Nephron progenitor cell (in vitro differentiated cells): Measurements from ENCODE around the gene MYZAP.

Experiments used
- DNase-seq: peaks from one replicate; pipeline ENCODE4 v3.0.0; 2021
- H3K27ac Mint-ChIP-seq: 2 replicates; pipeline ENCODE4 v1.8.0; 2021; ENCODE audit warnings: mild to moderate bottlenecking, moderate library complexity, mixed read lengths
- H3K27me3 Mint-ChIP-seq: 2 replicates; pipeline ENCODE4 v1.8.0; 2021; ENCODE audit warnings: mild to moderate bottlenecking, low read depth, mixed read lengths; ENCODE audit not compliant: poor library complexity
- H3K36me3 Mint-ChIP-seq: 2 replicates; pipeline ENCODE4 v1.8.0; 2021; ENCODE audit warnings: low read depth, mixed read lengths
- H3K4me1 Mint-ChIP-seq: 2 replicates; pipeline ENCODE4 v1.8.0; 2021; ENCODE audit warnings: mixed read lengths
- H3K4me3 Mint-ChIP-seq: 2 replicates; pipeline ENCODE4 v1.8.0; 2021; ENCODE audit warnings: mild to moderate bottlenecking, moderate library complexity, mixed read lengths
- H3K9me3 Mint-ChIP-seq: 2 replicates; pipeline ENCODE4 v1.8.0; 2021; ENCODE audit warnings: mild to moderate bottlenecking, moderate library complexity, mixed read lengths
- TF ChIP-seq, protein P1 (sequence below): fragments of 200-600 bp; sonication (generic); IDR thresholded peaks from 2 replicates; pipeline ENCODE4 v1.5.0; 2021; ENCODE audit warnings: antibody characterized with exemption

MYZAP gene

DNA sequence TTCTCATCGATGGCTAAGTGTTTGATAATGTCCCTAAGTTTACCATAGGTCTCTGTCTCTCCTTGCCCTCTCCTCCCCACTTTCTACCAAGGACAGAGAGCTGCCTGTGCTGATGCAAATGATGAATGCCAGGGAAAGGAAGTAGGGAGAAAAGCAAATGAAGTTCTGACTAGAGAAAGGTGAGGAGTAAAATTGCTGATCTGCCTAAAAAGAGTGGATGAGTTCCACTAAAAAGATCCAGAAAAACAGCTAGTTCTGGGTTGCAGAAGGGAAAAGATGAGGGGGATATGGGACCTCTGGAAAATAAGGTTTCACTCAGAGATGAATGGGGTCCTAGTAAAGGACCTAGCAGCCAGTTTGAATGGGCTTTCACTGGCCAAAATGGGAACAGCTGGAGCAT lies 13.8 kb downstream of the MYZAP start:
- Mint-ChIP-seq H3K27me3 (peaks cover 7% of the 10 kb centered on the region), H3K36me3 (no peaks in the 10 kb centered on the region)
- TF ChIP-seq, protein P1, sequence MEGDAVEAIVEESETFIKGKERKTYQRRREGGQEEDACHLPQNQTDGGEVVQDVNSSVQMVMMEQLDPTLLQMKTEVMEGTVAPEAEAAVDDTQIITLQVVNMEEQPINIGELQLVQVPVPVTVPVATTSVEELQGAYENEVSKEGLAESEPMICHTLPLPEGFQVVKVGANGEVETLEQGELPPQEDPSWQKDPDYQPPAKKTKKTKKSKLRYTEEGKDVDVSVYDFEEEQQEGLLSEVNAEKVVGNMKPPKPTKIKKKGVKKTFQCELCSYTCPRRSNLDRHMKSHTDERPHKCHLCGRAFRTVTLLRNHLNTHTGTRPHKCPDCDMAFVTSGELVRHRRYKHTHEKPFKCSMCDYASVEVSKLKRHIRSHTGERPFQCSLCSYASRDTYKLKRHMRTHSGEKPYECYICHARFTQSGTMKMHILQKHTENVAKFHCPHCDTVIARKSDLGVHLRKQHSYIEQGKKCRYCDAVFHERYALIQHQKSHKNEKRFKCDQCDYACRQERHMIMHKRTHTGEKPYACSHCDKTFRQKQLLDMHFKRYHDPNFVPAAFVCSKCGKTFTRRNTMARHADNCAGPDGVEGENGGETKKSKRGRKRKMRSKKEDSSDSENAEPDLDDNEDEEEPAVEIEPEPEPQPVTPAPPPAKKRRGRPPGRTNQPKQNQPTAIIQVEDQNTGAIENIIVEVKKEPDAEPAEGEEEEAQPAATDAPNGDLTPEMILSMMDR: no peak

DNA sequence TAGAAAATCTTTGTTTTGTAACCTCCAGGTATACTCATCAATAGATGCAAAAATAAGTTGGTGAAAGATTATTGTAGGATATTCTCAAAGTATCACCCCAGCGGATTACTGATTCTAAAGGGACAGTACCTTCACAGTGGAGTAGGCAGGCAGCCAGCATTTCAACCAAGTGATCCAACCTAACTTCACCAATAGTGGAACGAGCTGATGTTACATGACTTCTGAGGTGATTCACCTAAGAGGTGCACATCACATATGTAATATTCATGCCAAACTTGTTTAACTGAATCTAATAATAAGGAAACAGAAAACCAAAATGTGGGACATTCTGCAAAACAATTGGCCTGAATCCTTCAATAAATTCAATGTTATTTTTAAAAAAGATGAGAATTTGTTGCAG lies 14.3 kb downstream of the MYZAP start:
- Mint-ChIP-seq H3K4me3 (no peak overlapping the region), H3K27me3 (peaks cover 7% of the 10 kb centered on the region), H3K4me1 (peaks cover 17% of the 10 kb centered on the region), H3K36me3 (no peaks in the 10 kb centered on the region), H3K9me3 (no peaks in the 10 kb centered on the region), H3K27ac (no peak overlapping the region)
- TF ChIP-seq, protein P1: no peak
- DNase-seq: no peak

More for the DNA sequence above, 13.8 kb downstream of the MYZAP start:
- no peak for DNase-seq
- no peaks in the 10 kb centered on the region for H3K9me3 Mint-ChIP-seq
- no peak overlapping the region for H3K27ac Mint-ChIP-seq
- H3K4me1 Mint-ChIP-seq: peaks cover 13% of the 10 kb centered on the region
- no peak overlapping the region for H3K4me3 Mint-ChIP-seq

DNA sequence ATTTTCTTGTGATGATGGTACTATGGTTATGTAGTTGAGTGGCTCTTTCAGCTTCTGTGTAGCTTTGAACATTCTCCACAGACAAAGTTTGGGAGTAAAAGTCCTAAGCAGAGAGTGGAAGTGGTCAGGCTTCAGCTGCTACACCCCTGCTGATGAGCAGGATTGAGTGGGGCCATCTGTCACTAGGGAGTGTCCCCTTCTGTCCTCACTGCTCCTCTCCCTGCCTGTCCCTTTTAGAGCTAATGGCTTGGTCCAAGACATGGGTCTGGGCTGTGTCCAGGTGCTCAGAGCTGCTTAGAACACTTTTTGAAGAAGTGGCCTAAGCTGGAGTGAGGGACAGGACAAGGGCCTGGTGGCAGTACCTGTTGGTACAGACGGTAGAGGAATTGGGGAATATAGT lies 15.1 kb downstream of the MYZAP start:
- H3K9me3 Mint-ChIP-seq: no peaks in the 10 kb centered on the region
- H3K27ac Mint-ChIP-seq: no peak overlapping the region
- peaks cover 22% of the 10 kb centered on the region for H3K4me1 Mint-ChIP-seq
- H3K36me3 Mint-ChIP-seq: no peaks in the 10 kb centered on the region
- peaks cover 4% of the 10 kb centered on the region for H3K27me3 Mint-ChIP-seq
- DNase-seq: no peak
- no peak overlapping the region for H3K4me3 Mint-ChIP-seq
- TF ChIP-seq, protein P1: no peak

DNA sequence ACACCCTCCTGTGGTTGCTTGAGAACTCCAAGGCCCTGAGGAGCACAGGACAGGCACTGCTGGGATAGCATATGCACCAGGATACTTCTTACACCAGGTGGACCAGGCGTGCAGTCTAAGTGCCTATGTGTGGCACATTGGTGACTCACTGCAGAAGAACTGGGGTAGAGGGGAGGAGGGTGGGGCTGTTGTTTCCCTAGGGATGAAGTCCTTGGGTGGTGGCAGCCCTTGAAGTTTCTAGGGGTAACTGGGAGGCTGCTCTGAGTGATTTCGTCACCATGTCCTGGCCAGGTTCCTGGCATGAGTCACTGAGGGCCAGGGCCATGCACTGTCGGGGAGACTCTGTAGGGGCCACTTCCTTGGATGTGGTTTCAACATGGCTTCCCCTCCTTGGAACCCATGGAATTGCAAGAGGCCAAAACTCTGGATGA lies 15.9 kb downstream of the MYZAP start:
- TF ChIP-seq, protein P1: no peak
- Mint-ChIP-seq H3K27me3 (peaks cover 4% of the 10 kb centered on the region), H3K9me3 (no peaks in the 10 kb centered on the region), H3K4me3 (no peak overlapping the region), H3K4me1 (peaks cover 22% of the 10 kb centered on the region), H3K36me3 (no peaks in the 10 kb centered on the region), H3K27ac (no peak overlapping the region)
- DNase-seq: no peak

DNA sequence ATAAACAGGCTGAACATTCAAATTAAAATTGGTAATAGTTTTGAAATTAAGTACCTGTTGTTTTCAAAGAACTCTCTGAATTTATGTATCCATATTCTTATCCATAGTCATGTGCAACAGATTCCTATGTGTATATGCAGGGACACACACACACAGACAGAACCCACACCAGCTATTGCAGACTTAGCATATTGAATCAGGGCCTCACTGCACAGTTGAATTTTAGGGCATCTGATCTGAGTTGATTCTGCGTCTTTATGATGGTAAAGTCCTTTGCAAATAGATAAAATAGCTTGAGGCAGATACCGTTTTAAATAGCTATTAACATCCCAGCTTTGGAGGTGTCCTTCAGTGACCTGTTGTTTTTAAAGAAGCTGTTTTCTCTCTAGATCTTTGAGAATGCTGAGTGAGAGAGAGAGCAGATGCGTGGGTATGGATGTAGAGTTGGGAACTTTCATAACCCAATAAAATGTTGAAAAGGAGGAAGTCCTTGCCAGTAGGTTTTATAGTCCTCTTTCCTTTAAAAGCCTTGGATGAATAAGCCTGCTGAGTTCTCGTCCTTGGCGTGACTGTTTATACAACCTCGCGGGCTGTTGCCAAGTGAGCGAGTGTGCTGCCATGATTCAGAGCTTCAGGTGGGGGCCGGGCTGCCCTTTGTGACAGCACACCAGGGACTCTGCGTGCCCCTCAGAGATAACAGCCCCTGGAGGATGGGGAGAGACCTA lies 18.3 kb downstream of the MYZAP start:
- TF ChIP-seq, protein P1: no peak
- Mint-ChIP-seq H3K4me1 (peaks cover 22% of the 10 kb centered on the region), H3K9me3 (no peaks in the 10 kb centered on the region), H3K4me3 (peak overlapping the region; percentile 31), H3K27ac (peak overlapping the region; percentile 47), H3K36me3 (no peaks in the 10 kb centered on the region), H3K27me3 (no peaks in the 10 kb centered on the region)
- no peak for DNase-seq

DNA sequence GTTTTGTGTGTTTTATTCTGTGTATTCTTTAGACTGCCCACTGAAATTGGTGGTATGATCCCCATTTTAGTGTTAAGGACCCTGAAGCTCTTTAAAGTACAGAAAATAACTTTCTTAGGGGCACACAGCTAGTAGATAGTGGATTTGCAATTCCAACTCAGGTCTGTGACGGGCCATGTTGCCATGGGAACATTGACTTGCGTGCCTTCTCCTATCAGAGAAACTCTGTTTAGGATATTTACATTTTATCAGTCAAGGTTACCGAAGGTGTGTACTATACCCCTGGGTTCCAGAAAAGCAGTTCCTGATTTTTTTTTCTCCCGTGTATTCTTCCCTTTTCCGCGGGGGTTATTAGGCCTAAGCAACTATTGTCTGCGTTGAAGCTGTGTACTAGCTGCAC lies 19.4 kb downstream of the MYZAP start:
- no peaks in the 10 kb centered on the region for H3K9me3 Mint-ChIP-seq
- H3K4me3 Mint-ChIP-seq: no peak overlapping the region
- H3K27ac Mint-ChIP-seq: no peak overlapping the region
- no peaks in the 10 kb centered on the region for H3K27me3 Mint-ChIP-seq
- TF ChIP-seq, protein P1: no peak
- H3K36me3 Mint-ChIP-seq: no peaks in the 10 kb centered on the region
- DNase-seq: no peak
- peaks cover 22% of the 10 kb centered on the region for H3K4me1 Mint-ChIP-seq
